Peyer's patch (tissue), 4 donors: ENCODE results near the gene SLC26A11.

Experiments
- POLR2A ChIP-seq, 2 donors: fragments of 450-650 bp; IDR thresholded peaks; one replicate each; pipeline ENCODE4 v1.5.1; 2017; ENCODE audit warnings: antibody characterized with exemption in 2 of 2, mild to moderate bottlenecking in 2 of 2, moderate library complexity in 2 of 2
- TF ChIP-seq, protein P1 (sequence below), 6 experiments: fragments of 450-650 bp in 4 of 6; fragments of 200-600 bp in 2 of 6; sonication (generic) in 1 of 6; IDR thresholded peaks; one replicate each; pipeline ENCODE4 v1.5.1; 2017 to 2019; ENCODE audit warnings: antibody characterized with exemption in 6 of 6, mild to moderate bottlenecking in 3 of 6, moderate library complexity in 1 of 6

DNA sequence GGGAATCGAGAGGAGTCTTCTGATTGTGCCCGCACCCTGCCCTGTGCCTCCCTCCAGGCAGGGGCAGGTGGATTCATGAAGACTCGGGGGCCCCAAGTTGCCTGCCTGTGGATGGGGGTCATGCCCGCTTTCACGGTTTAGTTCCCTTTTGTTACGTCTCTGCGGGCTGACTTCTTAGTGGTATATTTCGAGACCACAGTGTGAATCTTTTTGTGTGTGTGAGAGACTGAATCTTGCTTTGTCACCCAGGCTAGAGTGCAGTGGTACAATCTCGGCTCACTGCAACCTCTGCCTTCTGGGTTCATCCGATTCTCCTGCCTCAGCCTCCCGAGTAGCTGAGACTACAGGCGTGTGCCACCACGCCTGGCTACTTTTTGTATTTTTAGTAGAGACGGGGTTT lies 22.3 kb downstream of the SLC26A11 start:
- TF ChIP-seq, protein P1, sequence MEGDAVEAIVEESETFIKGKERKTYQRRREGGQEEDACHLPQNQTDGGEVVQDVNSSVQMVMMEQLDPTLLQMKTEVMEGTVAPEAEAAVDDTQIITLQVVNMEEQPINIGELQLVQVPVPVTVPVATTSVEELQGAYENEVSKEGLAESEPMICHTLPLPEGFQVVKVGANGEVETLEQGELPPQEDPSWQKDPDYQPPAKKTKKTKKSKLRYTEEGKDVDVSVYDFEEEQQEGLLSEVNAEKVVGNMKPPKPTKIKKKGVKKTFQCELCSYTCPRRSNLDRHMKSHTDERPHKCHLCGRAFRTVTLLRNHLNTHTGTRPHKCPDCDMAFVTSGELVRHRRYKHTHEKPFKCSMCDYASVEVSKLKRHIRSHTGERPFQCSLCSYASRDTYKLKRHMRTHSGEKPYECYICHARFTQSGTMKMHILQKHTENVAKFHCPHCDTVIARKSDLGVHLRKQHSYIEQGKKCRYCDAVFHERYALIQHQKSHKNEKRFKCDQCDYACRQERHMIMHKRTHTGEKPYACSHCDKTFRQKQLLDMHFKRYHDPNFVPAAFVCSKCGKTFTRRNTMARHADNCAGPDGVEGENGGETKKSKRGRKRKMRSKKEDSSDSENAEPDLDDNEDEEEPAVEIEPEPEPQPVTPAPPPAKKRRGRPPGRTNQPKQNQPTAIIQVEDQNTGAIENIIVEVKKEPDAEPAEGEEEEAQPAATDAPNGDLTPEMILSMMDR (IDR thresholded peaks at IDR 0.05), result no peak
- TF ChIP-seq POLR2A (IDR thresholded peaks at IDR 0.05), result no peak
